Measurements from ENCODE around the gene CEP104.

DNA sequence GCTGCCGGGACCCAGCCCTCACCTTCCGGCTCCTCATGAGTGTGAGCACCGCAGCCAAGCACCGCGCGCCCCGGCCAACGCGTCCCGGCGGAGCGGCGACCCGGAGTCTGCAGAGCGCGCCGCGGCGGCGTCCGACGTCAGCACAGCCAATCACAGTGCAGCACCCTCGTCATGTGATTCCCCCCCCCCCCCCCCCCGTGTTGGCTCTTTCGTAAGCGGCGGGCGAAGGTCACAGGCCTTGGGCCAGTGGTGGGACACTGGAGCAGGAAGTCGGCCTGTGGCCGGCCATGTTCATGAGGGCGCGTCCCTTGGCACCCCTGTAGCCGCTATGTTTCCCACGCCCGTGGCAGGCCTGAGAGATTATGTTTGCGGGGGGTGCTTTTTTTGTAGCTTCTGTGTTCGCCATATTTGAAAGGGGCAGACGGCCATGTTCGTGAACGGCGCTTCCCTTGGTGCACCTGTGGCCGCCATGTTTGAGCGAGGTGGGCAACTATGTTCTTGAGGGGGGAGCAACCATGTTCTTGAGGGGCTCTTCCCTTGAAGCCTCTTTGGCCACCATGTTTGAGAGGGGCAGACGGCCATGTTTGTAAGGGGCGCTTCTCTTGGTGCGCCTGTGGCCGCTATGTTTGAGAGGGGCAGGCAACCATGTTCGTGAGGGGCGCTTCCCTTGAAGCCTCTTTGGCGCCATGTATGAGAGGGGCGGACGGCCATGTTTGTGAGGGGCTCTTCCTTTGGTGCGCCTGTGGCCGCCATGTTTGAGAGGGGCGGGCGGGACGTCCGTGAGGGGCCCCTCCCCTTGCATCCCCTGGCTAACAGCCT lies 43.3 kb upstream of the CEP104 start, which contains the start of gene C1orf174:
- TF ChIP-seq, protein P1, sequence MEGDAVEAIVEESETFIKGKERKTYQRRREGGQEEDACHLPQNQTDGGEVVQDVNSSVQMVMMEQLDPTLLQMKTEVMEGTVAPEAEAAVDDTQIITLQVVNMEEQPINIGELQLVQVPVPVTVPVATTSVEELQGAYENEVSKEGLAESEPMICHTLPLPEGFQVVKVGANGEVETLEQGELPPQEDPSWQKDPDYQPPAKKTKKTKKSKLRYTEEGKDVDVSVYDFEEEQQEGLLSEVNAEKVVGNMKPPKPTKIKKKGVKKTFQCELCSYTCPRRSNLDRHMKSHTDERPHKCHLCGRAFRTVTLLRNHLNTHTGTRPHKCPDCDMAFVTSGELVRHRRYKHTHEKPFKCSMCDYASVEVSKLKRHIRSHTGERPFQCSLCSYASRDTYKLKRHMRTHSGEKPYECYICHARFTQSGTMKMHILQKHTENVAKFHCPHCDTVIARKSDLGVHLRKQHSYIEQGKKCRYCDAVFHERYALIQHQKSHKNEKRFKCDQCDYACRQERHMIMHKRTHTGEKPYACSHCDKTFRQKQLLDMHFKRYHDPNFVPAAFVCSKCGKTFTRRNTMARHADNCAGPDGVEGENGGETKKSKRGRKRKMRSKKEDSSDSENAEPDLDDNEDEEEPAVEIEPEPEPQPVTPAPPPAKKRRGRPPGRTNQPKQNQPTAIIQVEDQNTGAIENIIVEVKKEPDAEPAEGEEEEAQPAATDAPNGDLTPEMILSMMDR (IDR thresholded peaks at IDR 0.05), result no peak
- peak; percentile 45 to 85 (median 66) for TF ChIP-seq POLR2AphosphoS5 (IDR thresholded peaks at IDR 0.05)
